H9 (cell line): ENCODE data around the gene ASCC1. TPM values are rescaled to one million over a fixed set of nuclear protein-coding genes. Genes with fewer than 3 reads are reported as not detected.

ENCODE experiments used
- DNase-seq: peaks from one replicate; pipeline ENCODE4 v3.0.0-alpha.2; 2017
- H2AFZ ChIP-seq: one replicate; pipeline ENCODE4 v1.6.1; 2013; ENCODE audit warnings: mild to moderate bottlenecking, low read length, control low read depth, moderate library complexity
- H2AK5ac ChIP-seq: 2 replicates; pipeline ENCODE4 v1.6.1; 2013; ENCODE audit warnings: low read length, control low read depth, mixed read lengths; ENCODE audit not compliant: insufficient read length
- H2BK120ac ChIP-seq: one replicate; pipeline ENCODE4 v1.6.1; 2013; ENCODE audit warnings: low read depth, mild to moderate bottlenecking, low read length, control low read depth, inconsistent platforms; ENCODE audit not compliant: poor library complexity, severe bottlenecking
- H2BK12ac ChIP-seq: 2 replicates; pipeline ENCODE4 v1.6.1; 2013; ENCODE audit warnings: low read length, control low read depth, mixed read lengths, low read depth; ENCODE audit not compliant: insufficient read length
- H2BK15ac ChIP-seq: 2 replicates; pipeline ENCODE4 v1.6.1; 2013; ENCODE audit warnings: low read depth, low read length, control low read depth
- H2BK20ac ChIP-seq: one replicate; pipeline ENCODE4 v1.6.1; 2013; ENCODE audit warnings: low read depth, mild to moderate bottlenecking, low read length, control low read depth, inconsistent platforms; ENCODE audit not compliant: poor library complexity, severe bottlenecking
- H2BK5ac ChIP-seq: 2 replicates; pipeline ENCODE4 v1.6.1; 2013; ENCODE audit warnings: low read length, control low read depth, mixed read lengths; ENCODE audit not compliant: insufficient read length
- H3K14ac ChIP-seq: 2 replicates; pipeline ENCODE4 v1.6.1; 2013; ENCODE audit warnings: low read length, control low read depth; ENCODE audit not compliant: insufficient read depth
- H3K18ac ChIP-seq: 2 replicates; pipeline ENCODE4 v1.6.1; 2013; ENCODE audit warnings: low read depth, mild to moderate bottlenecking, mixed read lengths, low read length, control low read depth; ENCODE audit not compliant: insufficient read length
- H3K23ac ChIP-seq: 2 replicates; pipeline ENCODE4 v1.6.1; 2013; ENCODE audit warnings: low read length, control low read depth, mixed read lengths, low read depth; ENCODE audit not compliant: insufficient read length
- H3K23me2 ChIP-seq: 2 replicates; pipeline ENCODE4 v1.6.1; 2013; ENCODE audit warnings: low read depth, mild to moderate bottlenecking, mixed read lengths, low read length, control low read depth; ENCODE audit not compliant: insufficient read length, poor library complexity, severe bottlenecking
- H3K27ac ChIP-seq: 2 replicates; pipeline ENCODE4 v1.5.1; 2013; ENCODE audit warnings: low read length, control low read depth, mixed read lengths, low read depth; ENCODE audit not compliant: insufficient read length
- H3K27me3 ChIP-seq: 2 replicates; pipeline ENCODE4 v1.6.1; 2013; ENCODE audit warnings: low read length, control low read depth, inconsistent platforms; ENCODE audit not compliant: insufficient read depth
- H3K4ac ChIP-seq: 2 replicates; pipeline ENCODE4 v1.6.1; 2013; ENCODE audit warnings: low read depth, mild to moderate bottlenecking, control low read depth, inconsistent platforms, low read length, moderate library complexity
- H3K4me1 ChIP-seq: 2 replicates; pipeline ENCODE4 v1.6.1; 2013; ENCODE audit warnings: low read length, control low read depth, inconsistent platforms; ENCODE audit not compliant: insufficient read depth
- H3K4me2 ChIP-seq: 2 replicates; pipeline ENCODE4 v1.6.1; 2013; ENCODE audit warnings: low read length, control low read depth, mixed read lengths; ENCODE audit not compliant: insufficient read length, insufficient read depth
- H3K56ac ChIP-seq: 2 replicates; pipeline ENCODE4 v1.6.1; 2013; ENCODE audit warnings: low read depth, mild to moderate bottlenecking, mixed read lengths, low read length, control low read depth; ENCODE audit not compliant: insufficient read length
- H3K79me1 ChIP-seq: 2 replicates; pipeline ENCODE4 v1.6.1; 2013; ENCODE audit warnings: low read depth, mild to moderate bottlenecking, moderate library complexity, low read length, control low read depth, inconsistent platforms; ENCODE audit not compliant: insufficient read depth, poor library complexity, severe bottlenecking
- H3K79me2 ChIP-seq: 2 replicates; pipeline ENCODE4 v1.6.1; 2013; ENCODE audit warnings: low read length, control low read depth, inconsistent platforms; ENCODE audit not compliant: insufficient read depth
- H3K9ac ChIP-seq: 2 replicates; pipeline ENCODE4 v1.6.1; 2013; ENCODE audit warnings: low read length, control low read depth, mixed read lengths; ENCODE audit not compliant: insufficient read length; ENCODE audit errors: extremely low read depth
- H3K9me3 ChIP-seq: one replicate; pipeline ENCODE4 v1.6.1; 2013; ENCODE audit warnings: low read depth, low read length, inconsistent platforms; ENCODE audit not compliant: control insufficient read depth
- H3T11ph ChIP-seq: one replicate; pipeline ENCODE4 v1.6.1; 2013; ENCODE audit warnings: mild to moderate bottlenecking, low read length, control low read depth, inconsistent platforms
- H4K20me1 ChIP-seq: one replicate; pipeline ENCODE4 v1.6.1; 2013; ENCODE audit not compliant: control insufficient read depth, insufficient read length, insufficient read depth
- H4K5ac ChIP-seq: 2 replicates; pipeline ENCODE4 v1.6.1; 2013; ENCODE audit warnings: low read depth, mild to moderate bottlenecking, mixed read lengths, low read length, control low read depth; ENCODE audit not compliant: insufficient read length
- H4K8ac ChIP-seq: replicated peaks from 2 replicates; pipeline ENCODE4 v1.6.1; 2013; ENCODE audit warnings: low read length, control low read depth, mixed read lengths, low read depth; ENCODE audit not compliant: insufficient read length
- H4K91ac ChIP-seq: 2 replicates; pipeline ENCODE4 v1.6.1; 2013; ENCODE audit warnings: low read depth, mild to moderate bottlenecking, moderate library complexity, mixed read lengths, low read length, control low read depth; ENCODE audit not compliant: insufficient read length
- H3K27ac Mint-ChIP-seq, 3 experiments: 2 replicates in 2 of 3; 3 replicates in 1 of 3; pipeline ENCODE4 v1.8.0; 2020 to 2021; ENCODE audit warnings: mixed read lengths in 3 of 3, mild to moderate bottlenecking in 1 of 3, moderate library complexity in 1 of 3
- H3K27me3 Mint-ChIP-seq: 2 replicates; pipeline ENCODE4 v1.8.0; 2021; ENCODE audit warnings: low read depth, mild to moderate bottlenecking, moderate library complexity, mixed read lengths
- H3K36me3 Mint-ChIP-seq, 3 experiments: 2 replicates in 2 of 3; 3 replicates in 1 of 3; pipeline ENCODE4 v1.8.0; 2020 to 2021; ENCODE audit warnings: low read depth in 3 of 3, mixed read lengths in 3 of 3; ENCODE audit not compliant: insufficient read depth in 1 of 3
- H3K4me1 Mint-ChIP-seq, 2 experiments: 2 replicates each; pipeline ENCODE4 v1.8.0; 2020; ENCODE audit warnings: mixed read lengths in 2 of 2
- H3K4me3 Mint-ChIP-seq, 2 experiments: 2 replicates in 1 of 2; 3 replicates in 1 of 2; pipeline ENCODE4 v1.8.0; 2020 to 2021; ENCODE audit warnings: mild to moderate bottlenecking in 2 of 2, mixed read lengths in 2 of 2, moderate library complexity in 1 of 2
- H3K9me3 Mint-ChIP-seq, 2 experiments: 2 replicates in 1 of 2; 3 replicates in 1 of 2; pipeline ENCODE4 v1.8.0; 2020; ENCODE audit warnings: mild to moderate bottlenecking in 2 of 2, mixed read lengths in 2 of 2, moderate library complexity in 1 of 2
- whole genome bisulfite sequencing: extraction: QIAGEN DNeasy Blood & Tissue Kit; methylation state at CpG from one replicate; pipeline ENCODE4 v1.1.7; 2013; ENCODE audit warnings: missing lambda C conversion rate, low lambda C conversion rate, mixed read lengths; ENCODE audit not compliant: insufficient read length; ENCODE audit errors: extremely low coverage; 5-methylcytosine and 5-hydroxymethylcytosine counted together
- total RNA-seq: library from RNA; stranded (reverse); gene quantifications from 2 replicates; pipeline ENCODE4 v1.2.1, GENCODE V29; 2021
- TF ChIP-seq, protein P1 (sequence below): fragments of 200-600 bp; sonication (generic); conservative IDR thresholded peaks from 3 replicates; pipeline ENCODE4 v1.8.0; 2021; ENCODE audit warnings: antibody characterized with exemption, mild to moderate bottlenecking

Gene ASCC1
- total RNA-seq, 1 experiment from 2014 or later = 41.2 TPM

DNA sequence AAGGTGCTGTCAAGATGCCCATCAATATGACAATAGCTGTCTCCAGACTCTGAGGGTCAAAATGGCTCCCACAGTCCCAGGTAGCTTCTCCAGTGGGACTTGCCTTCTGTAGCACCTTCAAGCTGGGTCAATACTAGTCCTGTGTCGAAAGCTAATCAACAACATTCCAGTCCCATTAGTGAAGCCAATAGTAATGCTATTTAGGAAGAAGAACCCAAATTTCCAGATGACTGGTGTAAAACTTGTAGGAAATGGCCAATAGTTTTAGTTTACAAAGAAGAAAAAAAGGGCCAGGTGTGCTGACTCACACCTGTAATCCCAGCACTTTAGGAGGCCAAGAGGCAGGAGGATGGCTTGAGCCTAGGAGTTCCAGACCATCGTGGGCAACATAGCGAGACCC, 125.8 kb downstream of the ASCC1 start:
- Histone ChIP-seq H4K91ac (no peak overlapping the region), H3K4me1 (no peaks in the 10 kb centered on the region), H2BK12ac (no peak overlapping the region), H3K27ac (no peak overlapping the region), H3K4me2 (no peak overlapping the region), H2AFZ (no peak overlapping the region), H2BK20ac (no peak overlapping the region), H3K23me2 (peaks cover 20% of the 10 kb centered on the region), H4K20me1 (no peaks in the 10 kb centered on the region), H3K4ac (no peak overlapping the region), H4K5ac (no peak overlapping the region), H3K14ac (no peak overlapping the region), H4K8ac (no peak overlapping the region), H3K9me3 (no peaks in the 10 kb centered on the region), H3K56ac (no peak overlapping the region), H2BK15ac (no peak overlapping the region), H3T11ph (no peak overlapping the region), H2BK5ac (no peak overlapping the region), H3K79me2 (no peaks in the 10 kb centered on the region), H3K27me3 (peaks cover 19% of the 10 kb centered on the region; the same call in 1 of the 2 replicates), H2AK5ac (no peak overlapping the region), H3K18ac (no peak overlapping the region), H2BK120ac (no peak overlapping the region), H3K79me1 (no peaks in the 10 kb centered on the region), H3K9ac (no peak overlapping the region), H3K23ac (no peak overlapping the region)
- Mint-ChIP-seq H3K4me3 (no peak overlapping the region), H3K9me3 (peaks cover 0 to 2% of the 10 kb centered on the region in 2 experiments; a peak in 3 of 5 replicates), H3K36me3 (no peaks in the 10 kb centered on the region; a peak in 1 of 7 replicates), H3K27me3 (peaks cover 48% of the 10 kb centered on the region), H3K4me1 (peaks cover 22 to 26% of the 10 kb centered on the region in 2 experiments), H3K27ac (no peak overlapping the region)
- no peak for DNase-seq
- no CpG with 5 or more reads among the region's 3 CpGs for WGBS
- TF ChIP-seq, protein P1, sequence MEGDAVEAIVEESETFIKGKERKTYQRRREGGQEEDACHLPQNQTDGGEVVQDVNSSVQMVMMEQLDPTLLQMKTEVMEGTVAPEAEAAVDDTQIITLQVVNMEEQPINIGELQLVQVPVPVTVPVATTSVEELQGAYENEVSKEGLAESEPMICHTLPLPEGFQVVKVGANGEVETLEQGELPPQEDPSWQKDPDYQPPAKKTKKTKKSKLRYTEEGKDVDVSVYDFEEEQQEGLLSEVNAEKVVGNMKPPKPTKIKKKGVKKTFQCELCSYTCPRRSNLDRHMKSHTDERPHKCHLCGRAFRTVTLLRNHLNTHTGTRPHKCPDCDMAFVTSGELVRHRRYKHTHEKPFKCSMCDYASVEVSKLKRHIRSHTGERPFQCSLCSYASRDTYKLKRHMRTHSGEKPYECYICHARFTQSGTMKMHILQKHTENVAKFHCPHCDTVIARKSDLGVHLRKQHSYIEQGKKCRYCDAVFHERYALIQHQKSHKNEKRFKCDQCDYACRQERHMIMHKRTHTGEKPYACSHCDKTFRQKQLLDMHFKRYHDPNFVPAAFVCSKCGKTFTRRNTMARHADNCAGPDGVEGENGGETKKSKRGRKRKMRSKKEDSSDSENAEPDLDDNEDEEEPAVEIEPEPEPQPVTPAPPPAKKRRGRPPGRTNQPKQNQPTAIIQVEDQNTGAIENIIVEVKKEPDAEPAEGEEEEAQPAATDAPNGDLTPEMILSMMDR = no peak
